Activated CD4-positive, alpha-beta T cell treated with anti-CD3 and anti-CD28 coated beads, Interleukin-2, Interleukin-4, amounts not matched to agents 100 ng/mL and 50 ng/mL, durations not matched to agents 16 hours and 8 hours (primary cell): Measurements from ENCODE around the gene MAPK7.

Experiments
- DNase-seq: peaks from one replicate; pipeline ENCODE4 v3.0.0-alpha.2; 2020; ENCODE audit warnings: low spot score

The MAPK7 gene

GRCh38 chr17:19381361-19381740, 3.1 kb downstream of the MAPK7 start:
- no peak for DNase-seq

GRCh38 chr17:19381741-19382444, 3.6 kb downstream of the MAPK7 start:
- no peak for DNase-seq

- no peak for DNase-seq
Observed at GRCh38 chr17:19382531-19383444, 4.5 kb downstream of the MAPK7 start.

GRCh38 chr17:19383681-19384470, 5.6 kb downstream of the MAPK7 start:
- DNase-seq: no peak

GRCh38 chr17:19384723-19385391, 6.6 kb downstream of the MAPK7 start:
- DNase-seq: no peak

- DNase-seq: no peak
Observed at GRCh38 chr17:19385521-19385983, 7.3 kb downstream of the MAPK7 start.

- DNase-seq: no peak
Observed at GRCh38 chr17:19386051-19386929, 8.0 kb downstream of the MAPK7 start.

GRCh38 chr17:19386974-19387920, 8.9 kb downstream of the MAPK7 start, which contains the start of gene MFAP4:
Gene MFAP4 (minus strand): TSS chr17:19387190. CDS start chr17:19387155, 35 bp downstream.
- DNase-seq: no peak

- no peak for DNase-seq
Observed at GRCh38 chr17:19387921-19388521, 9.7 kb downstream of the MAPK7 start.

- no peak for DNase-seq
Observed at GRCh38 chr17:19388791-19389785, 10.8 kb downstream of the MAPK7 start.

GRCh38 chr17:19390951-19391350, 12.7 kb downstream of the MAPK7 start:
- DNase-seq: no peak

GRCh38 chr17:19391432-19391831, 13.1 kb downstream of the MAPK7 start:
- no peak for DNase-seq

GRCh38 chr17:19392303-19392702, 14.0 kb downstream of the MAPK7 start:
- DNase-seq: no peak

GRCh38 chr17:19397556-19398041, 19.3 kb downstream of the MAPK7 start:
- DNase-seq: no peak

- DNase-seq: no peak
Observed at GRCh38 chr17:19398301-19399181, 20.2 kb downstream of the MAPK7 start.

GRCh38 chr17:19399750-19400450, 21.6 kb downstream of the MAPK7 start:
- DNase-seq: no peak
